ENCODE measurements around the gene AHDC1.

Gene AHDC1

DNA sequence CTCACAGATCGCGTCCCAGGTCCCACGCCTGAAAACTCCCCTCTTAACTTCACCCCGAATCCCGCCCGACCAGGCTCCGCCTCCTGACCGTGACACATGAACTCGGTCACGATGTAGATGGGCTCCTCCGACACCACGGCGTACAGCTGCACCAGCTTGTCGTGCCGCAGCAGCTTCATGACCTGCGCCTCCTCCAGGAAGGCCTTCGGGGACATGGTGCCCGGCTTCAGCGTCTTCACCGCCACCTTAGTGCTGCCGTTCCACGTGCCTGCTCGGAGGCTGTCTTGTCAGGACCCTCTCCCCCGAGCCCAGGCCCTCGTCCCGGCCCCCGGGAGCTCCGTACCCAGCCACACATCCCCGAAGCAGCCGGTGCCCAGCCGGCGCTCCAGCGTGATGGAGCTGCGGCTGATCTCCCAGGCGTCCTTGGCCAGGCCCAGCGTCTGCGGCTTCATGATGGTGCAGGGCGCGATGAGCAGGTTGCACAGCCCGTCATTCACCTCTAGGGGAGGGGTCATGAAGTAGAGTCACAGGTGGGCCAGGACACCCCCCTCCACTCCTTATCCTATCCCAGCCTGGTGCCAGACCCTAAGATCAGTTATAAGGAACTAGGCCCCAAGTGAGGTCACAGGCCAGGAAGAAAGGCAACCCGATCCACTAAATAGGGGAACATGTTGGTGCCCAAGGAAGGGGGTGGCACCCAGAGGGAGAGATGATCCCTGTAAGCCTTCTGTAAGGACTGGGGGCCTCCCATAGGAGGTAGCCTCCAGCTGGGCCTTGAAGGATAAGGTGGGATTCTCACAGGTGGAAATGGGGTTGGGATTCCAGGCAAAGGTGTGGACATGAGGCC lies 11.6 kb upstream of the AHDC1 start:
- DNase-seq (ENCODE audit: low read depth): no peak

DNA sequence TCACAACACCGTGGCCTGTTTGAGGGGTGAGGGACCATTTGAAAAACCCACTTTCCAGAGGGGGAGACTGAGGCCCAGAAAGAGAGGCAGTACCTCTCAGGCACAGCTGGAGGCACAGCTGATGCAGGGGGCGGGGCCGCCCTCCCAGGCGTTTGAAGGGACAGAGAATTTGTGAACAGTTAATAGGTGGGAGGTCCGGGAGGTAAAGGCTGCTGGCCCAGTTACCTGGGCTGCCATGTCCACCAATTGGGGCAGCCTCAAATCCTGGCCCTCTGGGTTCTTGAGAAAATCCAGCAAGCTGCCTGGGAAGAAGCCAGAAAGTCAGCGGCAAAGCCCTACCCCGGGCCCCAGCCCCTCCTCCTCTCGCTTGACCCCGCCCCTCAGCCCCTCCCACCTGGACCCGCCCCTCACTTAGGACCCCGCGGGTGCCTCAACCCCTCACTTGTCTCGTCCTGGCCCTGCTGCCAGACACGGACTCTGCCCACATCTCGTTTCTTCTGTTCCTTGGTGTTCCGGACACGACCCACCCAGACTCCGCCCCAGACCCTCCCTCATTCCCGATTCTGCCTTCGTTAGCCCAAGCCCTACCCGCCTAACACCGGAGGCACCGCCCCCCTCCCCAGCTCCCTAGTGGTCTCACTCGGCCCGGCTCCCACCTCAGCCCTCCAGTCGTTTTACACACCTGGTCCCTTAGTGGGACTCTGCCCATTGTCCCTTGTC lies 10.8 kb upstream of the AHDC1 start:
- no peak for DNase-seq (ENCODE audit: low read depth)

DNA sequence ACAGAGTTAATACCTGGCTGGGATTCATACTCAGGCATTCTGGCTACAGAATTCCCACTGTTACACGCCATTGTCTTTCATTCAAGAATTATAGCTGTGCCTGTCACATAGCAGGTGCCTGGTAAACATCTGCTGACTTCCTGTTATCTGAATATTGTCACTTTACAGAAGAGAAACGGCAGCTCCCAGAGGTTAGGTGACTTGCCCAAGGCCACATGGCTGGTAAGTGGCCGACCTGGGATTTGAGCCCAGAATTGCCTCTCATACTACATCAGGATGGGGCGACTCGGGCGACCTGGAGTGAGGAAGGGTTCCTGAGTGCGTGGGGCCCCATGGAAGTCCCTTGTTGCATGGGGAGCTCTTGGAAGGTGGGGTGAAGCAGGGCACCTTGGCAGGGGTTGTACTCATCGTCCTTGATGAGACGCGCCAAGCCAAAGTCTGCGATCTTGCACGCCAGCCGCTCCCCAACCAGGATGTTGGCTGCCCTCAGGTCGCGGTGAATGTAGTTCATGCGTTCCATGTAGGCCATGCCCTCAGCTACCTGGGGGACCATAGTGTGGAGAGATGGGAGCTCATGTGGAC lies 10.2 kb upstream of the AHDC1 start:
- DNase-seq (ENCODE audit: low read depth): no peak

DNA sequence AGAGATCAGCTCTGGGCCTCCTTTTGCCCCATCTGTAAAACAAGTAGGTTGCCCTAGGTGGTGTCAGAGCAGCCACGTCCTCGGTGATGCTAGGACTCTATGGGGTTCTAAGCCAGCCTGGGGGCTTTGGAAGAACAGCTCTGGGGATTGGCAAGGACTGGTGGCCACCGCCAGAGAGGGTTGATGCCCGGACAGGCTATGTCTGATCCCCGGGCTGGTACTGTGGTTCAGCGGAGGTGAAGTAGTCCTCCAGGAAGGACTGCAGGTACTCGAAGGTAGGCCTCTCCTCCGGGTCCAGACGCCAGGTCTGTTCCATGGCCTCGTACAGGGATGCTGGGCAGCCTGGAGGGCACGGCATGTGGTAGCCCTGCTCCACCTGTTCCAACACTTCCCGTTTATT lies 8.8 kb upstream of the AHDC1 start:
- no peak for DNase-seq (ENCODE audit: low read depth)

DNA sequence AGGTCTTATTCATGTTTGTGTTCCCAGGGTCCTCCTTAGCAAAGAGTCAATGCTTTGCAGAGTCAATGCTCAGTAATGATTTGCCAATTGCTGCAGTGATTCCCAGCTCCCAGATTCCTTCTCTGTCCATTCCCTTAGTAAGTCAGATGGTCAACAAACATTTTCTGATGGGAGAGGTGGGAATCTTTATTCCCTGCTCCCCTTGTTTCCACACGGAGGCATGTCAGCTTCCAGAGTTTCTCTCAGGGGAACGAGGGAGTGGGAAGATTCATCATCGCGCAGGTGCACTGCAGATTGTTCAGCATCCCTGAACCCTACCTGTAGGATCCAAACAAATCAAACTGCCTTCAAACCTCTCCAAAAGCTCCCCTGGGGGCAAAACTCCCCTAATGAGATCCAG lies 7.5 kb upstream of the AHDC1 start:
- no peak for DNase-seq (ENCODE audit: low read depth)

DNA sequence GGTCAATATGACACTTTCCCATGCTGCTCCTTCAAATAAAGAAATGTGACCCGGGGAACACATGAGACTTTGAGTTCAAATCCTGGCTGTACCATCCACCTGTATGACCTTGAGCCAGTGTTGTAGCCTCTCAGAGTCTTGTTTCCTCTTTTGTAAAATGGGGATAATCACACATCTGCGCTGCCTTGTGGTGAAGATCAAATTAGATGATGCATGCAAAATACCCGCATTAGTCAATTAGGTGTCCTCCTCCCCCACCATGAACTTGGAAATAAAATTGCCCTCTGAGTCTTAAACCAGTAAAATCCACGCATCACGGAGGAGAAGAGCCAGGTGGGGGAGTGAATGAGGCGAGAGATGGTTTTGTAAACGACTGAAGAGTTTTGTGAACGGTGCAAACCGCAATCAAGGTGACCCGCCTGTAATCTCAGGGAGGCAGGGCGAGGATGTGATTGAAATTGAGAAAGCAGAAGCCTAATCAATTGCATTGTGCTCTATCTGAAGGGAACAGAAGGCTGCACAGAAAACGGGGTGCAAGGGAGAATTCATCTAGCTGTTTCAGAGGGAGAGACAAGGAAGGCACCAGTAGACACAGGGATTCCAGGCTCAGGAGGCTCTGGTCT lies 5.8 kb upstream of the AHDC1 start:
- no peak for DNase-seq (ENCODE audit: low read depth)

DNA sequence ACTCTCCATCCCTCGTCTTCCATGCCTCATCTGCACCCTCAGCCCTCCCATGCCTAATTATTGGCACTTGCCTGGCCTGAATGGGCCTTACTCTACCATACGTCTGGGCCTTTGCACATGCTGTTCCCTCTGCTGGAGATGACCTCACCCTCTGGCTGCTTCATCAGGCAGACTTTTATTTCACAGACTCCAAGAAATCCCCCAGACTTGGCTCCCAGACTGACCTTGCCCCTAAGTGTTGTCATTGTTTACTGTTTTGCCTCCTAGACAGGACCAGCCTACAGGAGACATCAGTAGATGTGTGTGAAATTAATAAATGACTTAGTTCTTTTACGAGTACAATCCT lies 5.2 kb upstream of the AHDC1 start:
- DNase-seq (ENCODE audit: low read depth): no peak

DNA sequence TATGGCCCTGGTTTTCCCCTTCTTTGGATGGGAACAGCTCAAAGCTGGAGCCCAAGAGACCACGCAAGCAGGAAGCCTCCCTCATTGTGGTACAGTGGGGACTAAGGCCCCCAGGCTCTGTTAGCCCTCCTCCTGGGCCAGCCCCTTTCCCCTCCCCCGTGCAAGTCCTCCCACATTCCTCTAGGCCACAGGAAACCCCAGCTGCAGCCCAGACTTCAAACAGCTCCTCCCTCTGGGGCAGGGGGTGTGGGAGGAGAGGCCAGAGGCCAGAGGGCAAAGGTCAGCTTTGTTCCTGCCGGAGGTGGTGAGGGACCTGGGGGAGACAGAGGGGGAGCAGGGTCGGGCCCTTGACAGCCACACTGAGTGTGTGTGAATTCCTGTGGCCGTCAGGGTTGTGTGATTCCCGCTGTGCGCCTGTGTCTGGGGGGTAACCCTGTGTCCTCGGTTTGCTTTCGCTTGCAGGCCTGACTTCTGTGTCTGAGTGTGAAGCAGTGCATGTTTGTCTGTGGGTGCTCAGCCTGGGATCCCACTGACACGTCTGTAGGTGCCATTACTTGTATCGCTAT lies 3.4 kb upstream of the AHDC1 start:
- DNase-seq (ENCODE audit: low read depth): no peak

DNA sequence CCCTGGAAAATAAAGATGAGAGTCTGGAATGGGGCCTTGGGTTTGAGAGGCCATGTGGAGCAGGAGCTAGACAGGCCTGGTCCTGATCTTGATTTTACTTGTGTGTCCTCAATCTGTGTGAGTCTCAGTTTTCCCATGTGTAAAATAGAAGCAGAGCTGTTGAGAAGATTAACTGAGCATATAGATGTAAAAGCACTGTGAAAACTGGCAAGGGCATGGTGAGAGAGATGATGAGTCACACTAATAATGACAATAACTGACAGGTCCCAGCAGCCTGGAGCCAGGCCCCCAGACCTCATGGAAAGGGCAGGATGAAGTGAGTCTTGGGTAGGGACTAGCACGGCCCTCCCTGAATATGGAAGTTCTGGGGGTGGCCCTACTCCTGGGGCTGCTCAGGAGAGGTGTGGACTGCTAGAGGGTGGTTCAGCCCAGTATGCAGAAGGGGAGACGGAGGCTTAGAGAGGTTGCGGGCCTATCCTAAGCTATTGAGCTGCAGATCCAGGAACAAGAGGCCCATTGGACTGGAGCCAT lies 2.8 kb upstream of the AHDC1 start:
- DNase-seq (ENCODE audit: low read depth): no peak

DNA sequence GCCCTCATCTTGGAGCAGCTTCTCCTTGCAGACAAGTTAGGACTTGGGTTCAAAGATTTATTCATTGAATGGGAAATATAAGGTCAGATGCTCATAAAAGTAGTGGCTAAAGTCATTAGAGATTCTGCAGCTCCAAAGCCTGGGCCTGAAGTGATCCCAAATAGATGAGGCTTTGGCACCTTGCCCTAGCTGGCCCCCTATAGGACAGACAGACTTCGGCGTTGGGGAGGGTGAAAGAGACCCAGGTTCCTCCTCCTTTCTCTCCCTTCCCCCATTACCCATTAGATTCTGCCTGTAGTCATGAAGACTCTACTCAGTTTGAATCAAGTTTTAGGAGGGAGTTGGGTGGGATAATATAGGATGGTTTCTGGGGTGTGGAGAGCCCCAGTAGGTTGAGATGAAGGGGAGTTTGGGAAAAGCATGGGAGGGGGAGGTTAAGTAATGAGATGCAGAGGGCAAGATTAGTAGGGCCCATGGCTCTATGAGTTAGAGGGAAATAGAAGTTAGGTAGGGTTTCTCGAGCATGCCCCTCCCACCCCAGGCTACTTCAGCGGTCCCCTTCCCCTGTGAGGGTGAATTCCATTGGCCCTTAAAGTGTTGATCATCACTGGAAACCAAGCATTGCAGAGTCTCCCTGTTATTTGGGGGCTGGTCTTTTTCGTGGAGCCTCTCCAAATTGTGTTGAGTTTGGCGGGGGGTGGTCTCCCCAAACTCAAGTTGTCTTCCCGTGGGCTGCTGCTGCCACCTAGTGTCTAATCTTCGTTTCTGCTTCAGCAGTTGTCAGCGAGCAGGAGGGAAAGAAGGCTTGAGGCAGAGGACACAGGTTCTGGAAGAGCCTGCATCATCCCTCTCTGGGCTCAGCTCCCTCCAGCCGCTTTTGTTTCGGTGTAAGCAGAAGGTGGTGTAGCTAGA lies 2.1 kb upstream of the AHDC1 start:
- DNase-seq (ENCODE audit: low read depth): no peak

DNA sequence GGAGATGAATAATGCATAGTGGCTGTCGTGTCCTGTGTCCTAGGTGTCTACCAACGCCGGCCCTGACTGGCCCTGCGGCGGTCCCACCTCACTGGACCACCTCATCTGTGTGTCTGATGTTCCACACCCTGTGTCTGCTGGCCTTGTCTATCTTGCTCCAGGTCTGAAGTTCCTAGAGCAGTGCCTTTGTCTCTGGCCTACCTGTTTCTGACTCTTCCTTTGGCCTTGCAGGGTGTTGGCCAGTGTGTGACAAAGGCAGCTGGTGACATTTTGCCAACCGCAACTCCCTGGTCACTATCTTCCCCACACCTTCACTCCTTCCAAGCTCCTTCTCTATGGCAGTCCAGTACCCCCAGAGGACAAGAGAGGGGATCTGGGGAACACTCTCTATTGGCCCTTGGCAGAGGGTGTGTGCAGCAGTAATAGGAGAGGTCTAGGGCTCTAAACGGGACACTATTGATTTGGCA lies 1.4 kb upstream of the AHDC1 start:
- DNase-seq (ENCODE audit: low read depth): no peak

DNA sequence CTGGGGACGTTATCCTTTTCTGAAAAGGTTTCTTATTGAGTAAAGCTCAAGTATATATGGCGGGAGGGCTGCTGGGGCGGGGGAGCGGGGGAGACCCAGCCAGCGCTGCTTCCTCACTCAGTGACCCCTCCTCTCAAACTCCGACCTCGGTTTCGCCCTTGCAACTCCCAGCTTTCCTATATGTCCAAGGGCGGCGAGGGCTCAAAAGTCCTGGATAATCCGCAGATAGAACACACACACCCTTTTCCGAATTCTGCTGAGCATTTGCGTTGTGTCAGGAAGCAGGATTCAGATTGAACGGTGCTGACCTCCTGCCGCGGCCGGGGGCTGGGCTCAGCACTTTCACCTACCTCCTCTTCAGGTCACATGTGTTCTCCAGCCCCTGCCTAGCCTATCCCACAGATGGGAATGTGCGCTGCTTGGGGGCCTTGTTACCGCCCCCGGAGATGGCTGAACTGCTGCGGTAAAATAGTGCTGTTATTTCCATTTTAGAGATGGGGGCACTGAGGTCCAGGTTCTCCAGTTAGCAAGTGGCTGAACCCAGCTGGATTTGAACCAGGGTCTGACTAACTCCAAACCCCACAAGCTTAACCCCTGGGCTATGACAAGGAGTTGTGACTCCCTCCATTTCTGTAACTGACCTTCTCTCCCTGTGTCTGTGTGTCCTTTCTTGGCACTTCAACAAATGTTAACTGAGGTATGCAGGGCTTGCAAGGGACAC lies 795 bp upstream of the AHDC1 start:
- DNase-seq (ENCODE audit: low read depth): no peak

DNA sequence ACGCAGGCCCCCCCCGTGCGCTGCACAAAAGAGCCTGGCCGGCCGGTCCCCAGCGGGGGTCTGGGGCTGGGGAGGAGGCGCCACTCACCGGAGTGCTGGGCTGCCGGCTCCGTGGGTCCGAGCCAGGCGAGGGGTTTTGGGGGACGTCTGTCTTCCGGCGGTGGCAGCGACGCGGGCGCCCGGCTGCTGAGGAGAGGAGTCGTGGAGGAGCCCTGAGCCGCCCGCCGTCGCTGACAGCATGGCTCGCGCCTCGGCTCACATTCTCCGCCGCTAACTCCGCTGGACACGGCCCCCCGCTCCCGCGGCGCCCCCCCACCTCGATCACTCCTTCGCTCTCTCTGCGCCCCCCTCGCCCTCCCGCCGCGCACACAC lies 649 bp downstream of the AHDC1 start:
- no peak for DNase-seq (ENCODE audit: low read depth)

DNA sequence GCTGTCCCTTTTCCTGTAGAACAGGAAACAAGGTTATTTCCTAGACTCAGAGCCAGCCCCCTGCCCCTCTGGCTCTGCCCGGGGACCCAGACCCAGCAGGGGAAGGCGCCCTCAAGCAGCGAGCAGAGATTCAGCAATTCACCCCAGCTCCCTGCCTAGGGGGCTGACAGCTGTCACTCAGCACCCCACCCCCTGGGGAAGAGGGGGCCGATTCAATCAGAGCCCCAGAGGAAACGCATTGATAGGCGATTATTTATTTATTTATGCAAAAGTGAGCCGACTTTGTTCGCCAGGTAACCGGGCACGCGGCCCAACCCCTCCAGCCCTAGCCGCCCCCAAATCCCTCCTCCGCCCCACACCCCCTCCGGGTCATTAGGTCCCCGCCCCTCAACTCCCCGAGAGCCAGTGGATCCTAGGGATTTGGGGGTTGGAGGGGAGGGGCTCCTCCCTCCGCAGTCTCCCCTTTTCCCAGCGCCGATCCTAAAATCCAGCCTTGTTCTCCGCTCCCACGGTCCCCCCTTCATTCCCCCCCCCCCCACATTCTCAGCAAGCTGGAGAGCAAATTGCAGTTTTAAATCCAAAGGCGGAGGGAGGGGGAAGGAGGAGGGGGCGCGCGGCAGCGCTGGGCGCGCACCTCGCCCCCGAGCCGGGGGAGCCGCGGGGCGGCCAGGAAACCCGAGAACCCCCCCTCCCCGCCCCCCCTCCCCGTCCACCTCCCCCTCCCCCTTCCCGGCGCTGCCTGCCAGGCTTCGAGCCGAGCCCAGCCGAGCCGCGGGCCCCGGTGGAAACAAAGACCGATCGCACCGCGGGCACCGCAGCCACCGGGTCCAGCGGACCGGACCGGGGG lies 1.3 kb downstream of the AHDC1 start:
- no peak for DNase-seq (ENCODE audit: low read depth)

DNA sequence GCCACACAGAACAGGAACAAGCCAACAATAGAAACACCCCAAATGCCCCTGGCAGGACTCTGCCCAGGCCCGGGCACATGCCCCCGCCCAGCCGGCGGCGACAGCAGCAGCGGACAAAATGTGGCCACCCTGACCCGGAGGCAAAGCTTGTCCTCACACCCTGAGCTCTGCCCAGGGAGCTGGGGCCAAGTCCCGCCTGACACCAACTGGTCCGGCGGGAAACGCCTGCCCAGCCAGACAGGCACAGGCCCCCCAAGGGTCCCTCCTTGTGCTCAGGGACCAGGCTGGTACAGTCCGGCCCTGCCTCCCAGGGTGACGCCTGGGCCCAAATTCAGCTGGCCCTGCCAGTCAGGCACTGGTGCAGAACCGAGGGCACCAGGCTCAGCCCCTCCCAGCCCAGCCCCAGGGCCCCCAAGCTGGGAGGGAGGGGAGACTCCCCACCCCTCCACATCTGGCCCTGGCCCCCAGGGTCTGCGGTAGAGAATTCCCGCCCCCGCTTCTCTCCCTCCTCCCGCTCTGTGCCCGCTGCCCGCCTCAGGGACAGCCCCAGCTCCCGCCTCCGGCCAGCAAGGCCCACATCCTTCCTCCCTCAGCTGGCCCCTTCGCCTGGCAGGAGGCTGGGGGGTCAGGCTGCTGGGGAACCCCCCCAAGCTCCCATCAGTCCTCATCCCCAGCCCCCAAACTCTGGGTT lies 2.0 kb downstream of the AHDC1 start:
- no peak for DNase-seq (ENCODE audit: low read depth)

DNA sequence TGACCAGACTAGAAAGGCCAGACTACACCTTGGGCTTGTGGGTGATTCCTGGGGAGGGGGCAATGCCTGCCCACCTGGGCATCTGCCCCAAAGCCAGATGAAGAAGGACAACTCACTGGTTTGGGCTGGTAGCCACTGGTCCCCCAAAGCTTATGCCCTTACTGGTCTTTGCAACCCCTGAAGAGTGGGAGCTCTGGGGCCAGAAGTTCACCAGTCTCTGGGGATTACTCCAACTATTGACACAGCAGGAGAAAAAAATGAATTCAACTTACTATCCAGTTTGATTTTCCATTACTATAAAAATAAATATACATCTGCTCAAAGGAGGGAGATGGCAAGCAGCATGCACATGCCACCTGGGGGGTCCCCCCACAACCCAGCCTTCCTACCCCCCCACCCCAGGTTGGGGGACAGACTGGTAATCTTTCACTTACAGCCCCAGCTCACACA lies 2.6 kb downstream of the AHDC1 start:
- no peak for DNase-seq (ENCODE audit: low read depth)

DNA sequence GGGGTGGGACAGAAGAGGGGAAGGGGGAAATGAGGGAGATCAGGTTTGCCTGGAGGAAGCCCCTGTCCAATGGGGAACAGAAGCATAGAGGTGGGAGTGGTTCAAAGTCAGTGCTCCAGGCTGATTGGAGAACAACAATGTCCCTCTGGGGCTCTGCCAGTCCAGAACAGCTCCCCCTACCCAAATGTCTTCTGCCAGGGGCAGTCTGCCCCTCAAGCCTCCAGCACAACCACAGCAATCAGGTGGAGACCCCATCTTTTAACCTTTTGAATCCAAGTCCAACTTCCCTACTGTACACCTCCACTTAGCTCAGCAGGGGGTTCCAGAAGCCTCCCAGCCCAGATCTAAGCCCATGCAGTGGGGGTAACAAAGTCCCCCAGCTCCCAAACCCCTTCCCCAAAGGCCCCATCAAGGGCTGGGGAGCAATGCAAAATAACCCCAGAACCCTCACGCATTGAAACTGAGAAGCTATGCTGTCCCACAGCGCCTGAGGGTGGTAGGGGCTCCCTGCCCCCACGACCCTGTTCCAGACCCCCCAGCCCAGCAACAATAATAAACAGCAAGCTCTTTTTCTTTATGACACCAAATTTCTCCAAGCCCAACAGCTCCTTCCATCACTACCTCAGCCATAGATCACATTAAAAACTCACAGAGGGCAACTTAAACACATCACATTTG lies 3.3 kb downstream of the AHDC1 start:
- no peak for DNase-seq (ENCODE audit: low read depth)
